H1 (cell line): ENCODE data around the gene CLIC3. TPM values are rescaled to one million over a fixed set of nuclear protein-coding genes. Genes with fewer than 3 reads are reported as not detected.

Experiments
- HDAC2 ChIP-seq, 2 experiments: fragments of 300-600 bp in 1 of 2; sonication (generic) in 1 of 2; IDR thresholded peaks; 2 replicates each; pipeline ENCODE4 v1.6.1; 2011 to 2012; ENCODE audit warnings: low read depth in 2 of 2, low read length in 2 of 2, mild to moderate bottlenecking in 2 of 2, moderate library complexity in 2 of 2, borderline replicate concordance in 1 of 2, inconsistent platforms in 1 of 2
- NANOG ChIP-seq: IDR thresholded peaks from 2 replicates; pipeline ENCODE4 v1.6.1; 2011; ENCODE audit warnings: low read length, low read depth, mild to moderate bottlenecking, inconsistent platforms; ENCODE audit not compliant: insufficient read depth, poor library complexity, severe bottlenecking
- SIRT6 ChIP-seq: IDR thresholded peaks from one replicate; pipeline ENCODE4 v1.7.1; 2012; ENCODE audit warnings: low read length, inconsistent platforms
- polyA plus RNA-seq, 7 experiments: library from polyadenylated mRNA; depleted of rRNA in 3 of 7; stranded (reverse) in 5 of 7; unstranded in 2 of 7; fragments of >200 nt in 5 of 7; fragments of 200-250 nt in 2 of 7; gene quantifications; 1 replicate in 5 of 7; 2 replicates in 1 of 7; 4 replicates in 1 of 7; pipeline versions ENCODE4 v1.2.1 to v1.2.3, GENCODE V29; 2011 to 2013; ENCODE audit warnings: missing spikeins in 2 of 7, mixed read lengths in 2 of 7
- total RNA-seq: library from RNA; stranded (reverse); fragmentation: NEBNext Ultra II Directional; extraction: Animal tissue kit (Norgen Biotek cat#: 25700); gene quantifications from 2 replicates; pipeline ENCODE4 v1.2.1, GENCODE V29; 2021

Gene CLIC3
- total and polyA plus RNA-seq, 2 of the 8 experiments (the other 6 are each of a cell fraction or from before 2014, with no cell fraction given), result 0.12 TPM; not detected in 1

- TF ChIP-seq NANOG (no peak), SIRT6 (no peak), HDAC2 (IDR thresholded peaks at IDR 0.05; ENCODE audit: borderline replicate concordance in 1 of 2, low read depth in 2 of 2, low read length in 2 of 2) (no peak)
Measured at GRCh38 chr9:136968333-136969127, 27.8 kb downstream of the CLIC3 start (continued).
